Thyroid gland (tissue), 4 donors: ENCODE measurements around the gene BCAS3.

ENCODE experiments used
- POLR2A ChIP-seq, 2 donors: fragments of 450-650 bp; IDR thresholded peaks; one replicate each; pipeline ENCODE4 v1.6.1; 2017; ENCODE audit warnings: antibody characterized with exemption in 2 of 2, mild to moderate bottlenecking in 2 of 2, moderate library complexity in 1 of 2
- TF ChIP-seq, protein P1 (sequence below), 6 experiments: fragments of 200-600 bp in 3 of 6; fragments of 450-650 bp in 3 of 6; sonication (generic) in 3 of 6; IDR thresholded peaks; one replicate each; pipeline ENCODE4 v1.5.1; 2016 to 2019; ENCODE audit warnings: antibody characterized with exemption in 6 of 6, mild to moderate bottlenecking in 2 of 6, inconsistent platforms in 1 of 6, moderate library complexity in 1 of 6

DNA sequence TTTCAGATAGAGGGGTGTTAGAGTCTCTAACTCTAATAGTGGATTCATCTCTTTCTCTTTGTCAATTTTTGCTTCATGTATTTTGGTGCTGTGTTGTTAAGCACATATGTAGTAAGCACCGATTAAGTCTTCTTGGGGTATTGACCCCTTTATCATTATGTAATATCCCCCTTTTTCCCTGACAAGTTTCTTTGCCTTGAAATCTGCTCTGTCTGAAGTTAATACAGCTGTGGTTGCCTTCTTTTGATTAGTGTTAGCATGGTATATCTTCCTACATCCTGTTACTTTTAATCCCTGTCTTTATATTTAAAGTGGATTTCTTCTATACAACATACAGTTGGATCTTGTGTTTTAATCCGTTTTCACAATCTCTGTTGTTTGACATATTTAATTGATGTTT is 60.6 kb downstream of the BCAS3 start:
- TF ChIP-seq, protein P1, sequence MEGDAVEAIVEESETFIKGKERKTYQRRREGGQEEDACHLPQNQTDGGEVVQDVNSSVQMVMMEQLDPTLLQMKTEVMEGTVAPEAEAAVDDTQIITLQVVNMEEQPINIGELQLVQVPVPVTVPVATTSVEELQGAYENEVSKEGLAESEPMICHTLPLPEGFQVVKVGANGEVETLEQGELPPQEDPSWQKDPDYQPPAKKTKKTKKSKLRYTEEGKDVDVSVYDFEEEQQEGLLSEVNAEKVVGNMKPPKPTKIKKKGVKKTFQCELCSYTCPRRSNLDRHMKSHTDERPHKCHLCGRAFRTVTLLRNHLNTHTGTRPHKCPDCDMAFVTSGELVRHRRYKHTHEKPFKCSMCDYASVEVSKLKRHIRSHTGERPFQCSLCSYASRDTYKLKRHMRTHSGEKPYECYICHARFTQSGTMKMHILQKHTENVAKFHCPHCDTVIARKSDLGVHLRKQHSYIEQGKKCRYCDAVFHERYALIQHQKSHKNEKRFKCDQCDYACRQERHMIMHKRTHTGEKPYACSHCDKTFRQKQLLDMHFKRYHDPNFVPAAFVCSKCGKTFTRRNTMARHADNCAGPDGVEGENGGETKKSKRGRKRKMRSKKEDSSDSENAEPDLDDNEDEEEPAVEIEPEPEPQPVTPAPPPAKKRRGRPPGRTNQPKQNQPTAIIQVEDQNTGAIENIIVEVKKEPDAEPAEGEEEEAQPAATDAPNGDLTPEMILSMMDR (IDR thresholded peaks at IDR 0.05), result no peak
- TF ChIP-seq POLR2A (IDR thresholded peaks at IDR 0.05), result no peak
